ENCODE measurements around the gene ABHD2.
A peak's percentile ranks its signal among the peaks of the same experiment; 100 is the strongest.

The ABHD2 gene

GRCh38 chr15:89068325-89068784 lies 19.9 kb upstream of the ABHD2 start:
- TF ChIP-seq CTCF (IDR thresholded peaks at IDR 0.05; ENCODE audit: insufficient read depth, low read depth, low read length, missing control alignments), result no peak
- DNase-seq (ENCODE audit: low read depth), result peak; percentile 92
- H3K4me3 ChIP-seq (ENCODE audit: low read depth, low read length), result no peak overlapping the region

- TF ChIP-seq CTCF (IDR thresholded peaks at IDR 0.05; ENCODE audit: insufficient read depth, low read depth, low read length, missing control alignments), result no peak
- no peak overlapping the region for H3K4me3 ChIP-seq (ENCODE audit: low read depth, low read length)
- no peak for DNase-seq (ENCODE audit: low read depth)
Observed at GRCh38 chr15:89070197-89071124, 17.8 kb upstream of the ABHD2 start.

- no peak for DNase-seq (ENCODE audit: low read depth)
- H3K4me3 ChIP-seq (ENCODE audit: low read depth, low read length), result no peak overlapping the region
- TF ChIP-seq CTCF (IDR thresholded peaks at IDR 0.05; ENCODE audit: insufficient read depth, low read depth, low read length, missing control alignments), result no peak
Observed at GRCh38 chr15:89071471-89071870, 16.8 kb upstream of the ABHD2 start.

- DNase-seq (ENCODE audit: low read depth), result no peak
- TF ChIP-seq CTCF (IDR thresholded peaks at IDR 0.05; ENCODE audit: insufficient read depth, low read depth, low read length, missing control alignments), result no peak
- H3K4me3 ChIP-seq (ENCODE audit: low read depth, low read length), result no peak overlapping the region
Observed at GRCh38 chr15:89072277-89072869, 15.9 kb upstream of the ABHD2 start.

GRCh38 chr15:89074402-89075012 lies 13.7 kb upstream of the ABHD2 start:
- no peak overlapping the region for H3K4me3 ChIP-seq (ENCODE audit: low read depth, low read length)
- DNase-seq (ENCODE audit: low read depth), result no peak
- no peak for TF ChIP-seq CTCF (IDR thresholded peaks at IDR 0.05; ENCODE audit: insufficient read depth, low read depth, low read length, missing control alignments)

- no peak overlapping the region for H3K4me3 ChIP-seq (ENCODE audit: low read depth, low read length)
- no peak for TF ChIP-seq CTCF (IDR thresholded peaks at IDR 0.05; ENCODE audit: insufficient read depth, low read depth, low read length, missing control alignments)
- no peak for DNase-seq (ENCODE audit: low read depth)
Observed at GRCh38 chr15:89075101-89075640, 13.1 kb upstream of the ABHD2 start.

Data from GM12865 (cell line).